HCEC 1CT (cell line): ENCODE results near the gene BCKDHA.

Experiments used
- DNase-seq: peaks from one replicate; pipeline ENCODE4 v3.0.0-alpha.2; 2017

The BCKDHA gene

DNA sequence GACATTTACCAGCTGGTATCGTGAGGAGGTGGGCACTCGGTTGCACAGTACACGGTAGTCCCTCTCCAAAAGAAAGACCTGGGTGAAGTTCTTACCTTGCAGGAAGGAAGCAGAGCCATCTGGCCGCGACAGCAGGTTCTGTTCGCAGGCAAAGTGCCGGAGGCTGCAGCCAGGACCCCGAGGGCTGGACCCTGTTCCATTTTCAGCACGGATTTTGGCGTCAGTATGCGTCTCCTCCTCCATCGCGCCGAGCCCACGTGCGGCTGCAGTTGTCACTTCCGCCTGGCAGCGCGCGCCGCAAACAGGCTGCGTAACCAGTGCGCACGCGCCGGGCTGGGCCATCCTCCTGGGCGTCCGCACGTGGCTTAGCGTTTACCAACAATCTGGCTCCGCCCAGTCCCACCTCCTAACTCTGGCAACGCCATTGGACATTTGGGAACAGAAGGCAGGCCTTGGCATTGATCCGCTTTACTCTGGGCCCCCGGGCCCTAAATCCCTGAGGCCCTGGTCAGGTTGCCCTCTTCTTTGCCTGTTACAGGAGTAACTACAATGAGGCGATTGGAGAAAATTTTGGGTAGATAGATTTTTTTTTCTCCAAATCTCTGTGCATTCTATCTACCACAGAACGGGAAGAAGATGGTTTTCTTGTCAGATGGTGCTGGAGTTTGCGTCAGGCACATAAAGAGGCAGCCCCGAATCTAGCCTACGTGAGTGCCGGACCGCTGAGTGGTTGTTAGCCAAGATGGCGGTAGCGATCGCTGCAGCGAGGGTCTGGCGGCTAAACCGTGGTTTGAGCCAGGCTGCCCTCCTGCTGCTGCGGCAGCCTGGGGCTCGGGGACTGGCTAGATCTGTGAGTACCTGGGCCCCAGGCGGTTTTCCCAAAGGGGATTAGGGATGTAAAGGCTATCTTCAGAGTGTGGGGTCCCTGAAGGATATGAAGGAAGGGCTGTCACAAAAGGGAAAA lies at the start of gene BCKDHA, which contains the start of gene EXOSC5:
Gene BCKDHA, plus strand, starts transcription at position 733 of the 964 bp plus-strand sequence. Its CDS starts 10 bp downstream, at position 743.
Gene EXOSC5, minus strand, starts transcription at position 274 of the 964 bp plus-strand sequence. Its CDS starts 31 bp downstream, at position 243.
- DNase-seq = peak; percentile 100

- DNase-seq = no peak
Measured at GRCh38 chr19:41350735-41351338, 46.8 kb upstream of the BCKDHA start.

- DNase-seq = peak; percentile 22
Measured at GRCh38 chr19:41351339-41352245, 46.0 kb upstream of the BCKDHA start.

GRCh38 chr19:41352279-41352608 lies 45.4 kb upstream of the BCKDHA start:
- DNase-seq = no peak

DNA sequence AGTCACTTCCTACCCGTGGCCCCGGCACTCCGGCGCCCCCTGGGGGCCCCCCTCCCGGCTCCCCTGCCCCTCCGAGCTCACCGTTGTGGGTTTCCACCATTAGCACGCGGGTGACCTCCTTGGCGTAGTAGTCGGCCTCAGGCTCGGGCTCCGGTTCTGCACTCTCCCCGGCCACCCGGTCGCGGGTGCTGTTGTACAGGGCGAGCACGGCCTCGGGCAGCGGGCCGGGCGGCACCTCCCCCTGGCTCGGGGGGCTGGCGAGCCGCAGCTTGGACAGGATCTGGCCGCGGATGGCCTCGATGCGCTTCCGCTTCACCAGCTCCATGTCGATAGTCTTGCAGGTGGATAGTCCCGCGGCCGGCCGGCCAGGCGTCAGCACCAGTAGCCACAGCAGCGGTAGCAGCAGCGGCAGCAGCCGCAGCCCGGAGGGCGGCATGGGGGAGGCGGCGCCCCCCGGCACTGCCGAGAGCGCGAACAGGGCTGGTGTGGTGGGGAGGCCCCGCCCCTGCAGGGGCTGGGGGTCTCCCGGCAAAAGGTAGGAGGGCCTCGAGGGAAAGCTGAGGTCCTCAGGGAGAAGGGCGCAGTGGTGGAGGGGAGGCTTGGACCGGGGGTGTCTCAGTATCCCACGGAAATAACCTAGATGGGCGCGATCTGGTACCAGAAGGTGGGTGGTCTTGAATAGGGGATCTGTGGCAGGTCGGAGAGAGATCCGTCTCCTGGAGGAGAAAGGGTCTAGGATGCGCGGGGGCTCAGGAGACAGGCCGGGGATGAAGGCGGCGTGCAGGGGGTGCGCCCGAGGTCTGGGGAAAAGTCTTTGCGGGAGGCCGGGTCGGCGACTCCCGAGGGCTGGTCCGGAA lies 44.8 kb upstream of the BCKDHA start:
- peak; percentile 58 for DNase-seq

DNA sequence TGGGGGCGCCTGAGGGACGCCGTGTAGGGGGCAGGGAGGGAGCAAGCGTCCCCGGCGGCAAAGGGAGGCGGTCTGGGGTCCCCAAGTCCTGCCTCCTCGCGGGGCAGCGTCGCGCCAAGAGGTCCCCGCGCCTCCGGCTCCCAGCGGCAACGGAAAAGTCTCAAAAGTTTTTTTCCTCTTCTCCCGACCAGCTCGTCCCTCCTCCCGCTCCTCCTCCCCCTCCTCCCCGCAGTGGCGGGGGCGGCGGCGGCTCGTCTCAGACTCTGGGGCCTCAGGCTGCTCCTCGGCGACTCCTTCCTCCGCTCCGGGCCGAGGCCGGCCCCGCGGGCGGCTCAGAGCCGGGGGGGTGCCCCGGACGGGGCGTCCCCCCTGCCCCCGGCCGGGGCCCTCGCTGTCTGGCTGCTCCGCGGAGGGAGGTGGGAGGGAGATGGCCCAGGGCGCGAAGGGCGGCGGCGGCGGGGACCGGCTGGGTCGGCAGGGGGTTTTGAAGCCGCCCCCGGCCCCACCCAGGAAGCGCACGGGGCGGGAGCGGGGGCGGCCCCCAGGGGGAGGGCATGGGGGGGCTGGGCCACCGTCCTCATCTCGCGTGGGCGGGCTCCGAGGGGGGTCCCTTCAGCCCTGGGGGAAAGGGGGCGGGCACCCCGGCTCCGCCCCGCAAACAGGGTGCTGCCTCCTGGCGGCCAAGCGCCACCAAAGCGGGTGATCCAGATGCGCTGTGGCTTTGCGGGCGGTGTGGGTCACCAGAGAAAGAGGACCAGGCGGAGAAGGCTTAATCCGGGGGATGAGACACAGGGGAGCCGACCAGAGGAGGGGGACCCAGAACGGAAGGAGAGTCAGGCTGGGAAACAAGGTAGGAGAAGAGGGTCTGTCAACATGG lies 43.9 kb upstream of the BCKDHA start, which contains the start of gene TGFB1:
Gene TGFB1, minus strand, starts transcription at position 457 of the 877 bp plus-strand sequence. CDS start 878 bp downstream, outside the sequence.
- peak; percentile 84 for DNase-seq

- DNase-seq = no peak
Measured at GRCh38 chr19:41354343-41354953, 43.2 kb upstream of the BCKDHA start.

DNA sequence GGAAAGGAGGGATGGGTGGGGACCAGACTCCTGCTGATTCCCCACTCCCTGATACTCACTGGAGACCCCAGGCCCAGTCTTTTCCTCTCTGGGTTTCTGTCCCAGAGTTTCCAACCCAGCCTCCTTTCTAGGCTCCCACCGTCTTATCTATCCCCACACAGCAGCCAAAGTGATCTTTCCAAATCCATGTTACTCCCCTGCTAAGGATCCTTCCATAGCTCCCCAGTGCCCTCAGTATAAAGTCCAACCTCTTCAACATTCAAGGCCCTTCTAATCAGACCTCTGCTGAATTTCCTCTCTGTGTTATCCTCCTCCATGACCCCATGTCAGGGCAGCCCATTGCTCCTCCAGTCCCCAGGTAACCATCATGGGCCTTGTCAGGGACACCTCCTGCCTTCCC lies 42.6 kb upstream of the BCKDHA start:
- DNase-seq = no peak

GRCh38 chr19:41355802-41356201 lies 41.8 kb upstream of the BCKDHA start:
- DNase-seq = no peak

DNA sequence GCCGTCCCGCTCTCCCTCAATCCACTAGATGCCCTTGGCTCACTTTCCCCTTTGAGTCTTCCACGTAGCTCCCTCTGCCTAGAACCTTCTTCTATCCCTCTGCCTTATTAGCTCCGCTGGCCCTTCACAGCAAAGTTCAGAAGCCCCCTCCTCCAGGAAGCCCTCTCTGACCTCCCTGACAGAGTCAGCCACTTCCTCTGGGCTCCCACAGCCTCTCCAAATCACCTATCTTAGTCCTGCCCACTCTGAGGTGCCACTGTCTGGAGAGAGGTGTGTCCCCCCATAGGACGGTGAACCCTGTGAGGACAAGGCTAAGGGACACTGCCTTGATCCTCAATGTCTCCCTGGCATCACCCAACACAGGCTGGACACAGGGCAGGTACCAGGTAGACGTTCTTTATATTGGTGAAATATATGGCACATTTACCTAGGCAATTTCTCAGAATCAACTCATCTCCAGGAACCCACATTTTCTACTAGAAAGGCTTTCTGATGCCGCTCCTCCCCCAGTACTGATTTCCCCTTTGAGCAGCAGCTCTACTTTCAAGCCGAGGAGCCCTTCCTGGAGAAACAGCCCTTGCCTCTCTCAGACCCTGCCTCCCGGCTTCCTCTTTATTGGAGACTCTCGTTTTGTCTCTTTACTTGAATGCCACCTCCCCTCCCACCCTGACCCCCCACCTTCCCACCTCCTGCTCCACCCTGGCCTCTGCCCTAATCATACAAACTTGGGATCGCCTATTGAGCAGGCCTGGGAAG lies 40.5 kb upstream of the BCKDHA start:
- no peak for DNase-seq

DNA sequence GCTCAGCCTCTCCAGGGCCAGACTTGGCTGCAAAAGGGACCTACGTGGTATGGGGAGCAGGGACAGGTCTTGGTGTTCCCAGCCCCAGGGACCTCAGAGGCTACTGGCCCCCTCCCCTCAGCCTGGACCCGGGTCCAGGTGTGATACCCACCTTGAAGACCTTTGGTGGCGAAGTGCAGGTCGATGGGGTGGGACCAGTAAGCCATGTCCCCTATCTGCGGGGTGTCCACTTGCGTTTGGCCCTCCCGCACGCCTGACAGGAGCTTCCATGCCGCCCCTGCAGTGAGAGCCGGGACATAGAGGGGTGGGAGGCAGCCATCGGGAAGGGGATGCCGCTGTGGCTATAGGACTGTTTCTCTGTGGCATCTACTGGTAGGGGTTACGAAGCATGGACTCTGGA lies 39.9 kb upstream of the BCKDHA start:
- no peak for DNase-seq

GRCh38 chr19:41359741-41360140 lies 37.9 kb upstream of the BCKDHA start:
- DNase-seq = no peak

DNA sequence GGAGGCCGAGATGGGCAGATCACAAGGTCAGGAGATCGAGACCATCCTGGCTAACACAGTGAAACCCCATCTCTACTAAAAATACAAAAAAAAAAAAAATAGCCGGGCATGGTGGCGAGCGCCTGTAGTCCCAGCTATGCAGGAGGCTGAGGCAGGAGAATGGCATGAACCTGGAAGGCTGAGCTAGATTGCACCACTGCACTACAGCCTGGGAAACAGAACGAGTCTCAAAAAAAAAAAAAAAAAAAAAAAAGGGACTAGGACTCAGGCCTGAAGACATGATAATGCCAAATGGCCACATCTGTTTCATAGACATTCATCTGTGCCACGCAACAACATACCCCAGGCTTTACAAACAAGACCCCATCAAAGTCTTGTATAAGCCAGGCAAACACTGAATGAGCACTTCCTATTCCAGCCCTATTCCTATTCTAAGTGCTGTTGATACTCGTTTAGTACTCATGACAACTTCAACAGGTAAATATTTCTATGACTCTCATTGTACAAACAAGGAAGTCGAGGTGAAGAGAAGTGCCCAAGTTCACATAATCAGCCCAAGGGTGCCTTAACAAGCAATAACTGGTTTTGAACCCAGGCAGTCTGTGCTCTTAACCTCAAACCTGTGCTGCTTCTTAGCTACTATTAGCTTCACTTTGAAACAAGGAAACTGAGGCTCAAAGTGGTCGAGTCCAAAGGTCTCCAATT lies 35.3 kb upstream of the BCKDHA start:
- DNase-seq = no peak

GRCh38 chr19:41363371-41363752 lies 34.3 kb upstream of the BCKDHA start:
- DNase-seq = no peak

GRCh38 chr19:41363753-41364523 lies 33.7 kb upstream of the BCKDHA start, which contains the start of gene B9D2:
Gene B9D2 (minus strand): TSS chr19:41364149. CDS start chr19:41363519, 630 bp downstream.
- peak; percentile 98 for DNase-seq

DNA sequence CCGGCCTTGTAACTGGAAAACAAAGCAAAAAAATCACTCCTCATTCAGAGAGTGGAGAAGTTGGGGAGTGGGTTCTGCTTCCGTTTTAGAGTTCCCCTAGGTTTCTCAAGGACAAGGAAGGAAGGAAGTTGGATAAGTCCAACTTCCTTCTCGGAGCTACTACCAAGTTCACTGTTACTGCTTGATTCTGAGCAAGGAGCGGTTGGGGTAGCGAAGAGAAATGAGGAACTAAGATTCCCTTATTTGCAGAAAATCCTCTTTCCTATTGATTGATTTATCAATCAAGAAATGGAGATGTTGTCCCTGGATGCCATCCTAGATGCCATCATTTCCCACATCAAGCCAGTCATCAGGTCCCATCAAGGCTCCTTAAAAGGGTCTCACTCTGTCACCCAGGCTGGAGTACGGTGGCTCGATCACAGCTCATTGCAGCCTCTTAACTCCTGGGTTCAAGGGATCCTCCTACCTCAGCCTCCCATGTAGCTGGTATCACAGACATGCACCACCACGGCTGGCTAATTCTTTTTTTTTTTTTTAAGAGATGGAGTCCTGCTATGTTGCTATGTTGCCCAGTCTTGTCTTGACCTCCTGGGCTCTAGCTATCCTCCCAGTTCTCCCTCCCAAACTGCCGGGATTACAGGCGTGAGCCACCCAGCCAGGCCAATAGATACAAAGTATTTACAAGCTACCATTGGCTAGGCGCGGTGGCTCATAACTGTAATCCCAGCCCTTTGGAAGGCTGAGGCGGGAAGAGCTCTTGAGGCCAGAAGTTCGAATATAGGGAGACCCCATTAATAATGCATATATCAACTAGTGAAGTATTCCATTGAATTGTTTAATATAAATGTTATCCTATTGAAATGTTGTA lies 32.9 kb upstream of the BCKDHA start:
- no peak for DNase-seq

GRCh38 chr19:41366089-41366488 lies 31.5 kb upstream of the BCKDHA start:
- peak; percentile 14 for DNase-seq
